ENCODE data around the gene OXTR. TPM values are rescaled to one million over a fixed set of nuclear protein-coding genes. Genes with fewer than 3 reads are reported as not detected.

OXTR gene
- polyA plus RNA-seq, 1 donor (not counting 4 experiments of a cell fraction or from before 2014, with no cell fraction given), result 0.16 TPM

DNA sequence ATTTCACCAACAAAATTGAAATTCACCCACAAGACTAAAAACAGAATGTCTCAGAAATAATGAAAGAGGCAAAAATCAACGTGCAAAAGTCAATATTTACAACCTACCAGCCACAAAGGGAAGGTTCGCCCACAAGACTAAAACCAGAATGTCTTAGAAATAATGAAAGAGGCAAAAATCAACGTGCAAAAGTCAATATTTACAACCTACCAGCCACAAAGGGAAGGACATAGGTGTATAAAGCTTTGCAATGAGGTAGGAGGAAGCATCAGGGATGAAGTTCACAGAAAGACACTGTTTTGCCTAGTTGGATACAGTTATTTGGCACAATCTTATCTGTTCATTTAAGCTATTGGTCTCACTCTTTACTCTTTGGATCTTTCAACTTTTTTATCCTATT lies 14.3 kb downstream of the OXTR start:
- Histone ChIP-seq H3K79me2 (ENCODE audit: control insufficient read depth, insufficient read depth, low read length) (no peaks in the 10 kb centered on the region), H4K20me1 (ENCODE audit: control insufficient read depth, extremely low read depth, insufficient read depth, low read length) (no peaks in the 10 kb centered on the region), H2AFZ (ENCODE audit: control insufficient read depth, low read length) (no peak overlapping the region), H3K36me3 (ENCODE audit: control insufficient read depth in 2 of 2, extremely low read depth in 1 of 2, insufficient read depth in 2 of 2, low read length in 2 of 2) (no peaks in the 10 kb centered on the region), H3K27ac (ENCODE audit: control insufficient read depth, insufficient read depth, low read length) (no peak overlapping the region), H3K27me3 (ENCODE audit: control insufficient read depth, extremely low read depth, insufficient read depth, low read length) (no peaks in the 10 kb centered on the region), H3K4me1 (ENCODE audit: control insufficient read depth, extremely low read depth, insufficient read depth, low read length) (no peaks in the 10 kb centered on the region), H3K9me1 (ENCODE audit: control insufficient read depth, extremely low read depth, insufficient read depth, low read length) (no peaks in the 10 kb centered on the region), H3K9ac (ENCODE audit: control insufficient read depth, extremely low read depth, insufficient read depth, low read length) (no peak overlapping the region), H3K4me2 (ENCODE audit: control insufficient read depth, extremely low read depth, insufficient read depth, low read depth, low read length) (no peak overlapping the region), H3K9me3 (ENCODE audit: control insufficient read depth, low read depth, low read length) (no peaks in the 10 kb centered on the region), H3K4me3 (ENCODE audit: control insufficient read depth in 2 of 3, extremely low read depth in 1 of 3, insufficient read depth in 2 of 3, low read depth in 1 of 3, low read length in 3 of 3) (no peak overlapping the region)
- TF ChIP-seq, protein P1, sequence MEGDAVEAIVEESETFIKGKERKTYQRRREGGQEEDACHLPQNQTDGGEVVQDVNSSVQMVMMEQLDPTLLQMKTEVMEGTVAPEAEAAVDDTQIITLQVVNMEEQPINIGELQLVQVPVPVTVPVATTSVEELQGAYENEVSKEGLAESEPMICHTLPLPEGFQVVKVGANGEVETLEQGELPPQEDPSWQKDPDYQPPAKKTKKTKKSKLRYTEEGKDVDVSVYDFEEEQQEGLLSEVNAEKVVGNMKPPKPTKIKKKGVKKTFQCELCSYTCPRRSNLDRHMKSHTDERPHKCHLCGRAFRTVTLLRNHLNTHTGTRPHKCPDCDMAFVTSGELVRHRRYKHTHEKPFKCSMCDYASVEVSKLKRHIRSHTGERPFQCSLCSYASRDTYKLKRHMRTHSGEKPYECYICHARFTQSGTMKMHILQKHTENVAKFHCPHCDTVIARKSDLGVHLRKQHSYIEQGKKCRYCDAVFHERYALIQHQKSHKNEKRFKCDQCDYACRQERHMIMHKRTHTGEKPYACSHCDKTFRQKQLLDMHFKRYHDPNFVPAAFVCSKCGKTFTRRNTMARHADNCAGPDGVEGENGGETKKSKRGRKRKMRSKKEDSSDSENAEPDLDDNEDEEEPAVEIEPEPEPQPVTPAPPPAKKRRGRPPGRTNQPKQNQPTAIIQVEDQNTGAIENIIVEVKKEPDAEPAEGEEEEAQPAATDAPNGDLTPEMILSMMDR (optimal IDR thresholded peaks at IDR 0.05 in 1 of 3, IDR thresholded peaks at IDR 0.05 in 1 of 3, conservative IDR thresholded peaks at IDR 0.05 in 1 of 3; ENCODE audit: extremely low read depth in 1 of 3, insufficient read depth in 2 of 3, low read length in 3 of 3), result no peak
- TF ChIP-seq EZH2 (IDR thresholded peaks at IDR 0.05; ENCODE audit: low read length), result no peak
- no peak for FAIRE-seq
- dilution Hi-C loops (cut with MboI; ENCODE audit: extremely low pct_ligation_motif_present, low sequenced_read_pairs), result no loop called here
- DNase-seq (ENCODE audit: low read depth, low spot score), result no peak

DNA sequence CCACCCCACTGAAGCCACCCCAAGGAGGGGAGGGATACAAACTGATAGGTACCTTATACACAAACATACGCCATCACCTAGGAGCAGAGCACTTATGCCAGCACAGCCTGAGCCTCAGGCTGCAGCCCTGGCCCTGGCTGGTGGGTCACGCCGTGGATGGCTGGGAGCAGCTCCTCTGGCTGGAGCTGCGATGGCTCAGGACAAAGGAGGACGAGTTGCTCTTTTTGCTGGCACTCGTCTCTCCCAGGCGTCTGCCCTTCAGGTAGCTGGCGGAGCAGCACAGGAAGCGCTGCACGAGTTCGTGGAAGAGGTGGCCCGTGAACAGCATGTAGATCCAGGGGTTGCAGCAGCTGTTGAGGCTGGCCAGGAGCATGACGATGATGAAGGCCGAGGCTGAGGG lies 16.6 kb downstream of the OXTR start:
- H2AFZ ChIP-seq (ENCODE audit: control insufficient read depth, low read length), result no peak overlapping the region
- no peak overlapping the region for H3K4me2 ChIP-seq (ENCODE audit: control insufficient read depth, extremely low read depth, insufficient read depth, low read depth, low read length)
- no peaks in the 10 kb centered on the region for H3K79me2 ChIP-seq (ENCODE audit: control insufficient read depth, insufficient read depth, low read length)
- dilution Hi-C loops (cut with MboI; ENCODE audit: extremely low pct_ligation_motif_present, low sequenced_read_pairs), result no loop called here
- TF ChIP-seq EZH2 (IDR thresholded peaks at IDR 0.05; ENCODE audit: low read length), result no peak
- TF ChIP-seq, protein P1 (optimal IDR thresholded peaks at IDR 0.05 in 1 of 3, IDR thresholded peaks at IDR 0.05 in 1 of 3, conservative IDR thresholded peaks at IDR 0.05 in 1 of 3; ENCODE audit: extremely low read depth in 1 of 3, insufficient read depth in 2 of 3, low read length in 3 of 3), result no peak
- no peaks in the 10 kb centered on the region for H4K20me1 ChIP-seq (ENCODE audit: control insufficient read depth, extremely low read depth, insufficient read depth, low read length)
- H3K36me3 ChIP-seq (ENCODE audit: control insufficient read depth in 2 of 2, extremely low read depth in 1 of 2, insufficient read depth in 2 of 2, low read length in 2 of 2), result no peaks in the 10 kb centered on the region
- no peak overlapping the region for H3K4me3 ChIP-seq (ENCODE audit: control insufficient read depth in 2 of 3, extremely low read depth in 1 of 3, insufficient read depth in 2 of 3, low read depth in 1 of 3, low read length in 3 of 3)
- DNase-seq (ENCODE audit: low read depth, low spot score), result no peak
- no peaks in the 10 kb centered on the region for H3K27me3 ChIP-seq (ENCODE audit: control insufficient read depth, extremely low read depth, insufficient read depth, low read length)
- H3K4me1 ChIP-seq (ENCODE audit: control insufficient read depth, extremely low read depth, insufficient read depth, low read length), result no peaks in the 10 kb centered on the region
- no peaks in the 10 kb centered on the region for H3K9me3 ChIP-seq (ENCODE audit: control insufficient read depth, low read depth, low read length)
- no peak for FAIRE-seq
- H3K9ac ChIP-seq (ENCODE audit: control insufficient read depth, extremely low read depth, insufficient read depth, low read length), result no peak overlapping the region
- H3K9me1 ChIP-seq (ENCODE audit: control insufficient read depth, extremely low read depth, insufficient read depth, low read length), result no peaks in the 10 kb centered on the region
- no peak overlapping the region for H3K27ac ChIP-seq (ENCODE audit: control insufficient read depth, insufficient read depth, low read length)
